Rectal smooth muscle tissue (tissue), 1 donor: Measurements from ENCODE around the gene TMEM238.
"Not testable (repeated sequence)": the region's sequence is repeated elsewhere in the genome, so short reads cannot be mapped to it uniquely, and the experiment has no call there.

Experiments
- H3K27ac ChIP-seq: one replicate; pipeline ENCODE4 v1.7.0; 2013; ENCODE audit warnings: low read depth, low read length, inconsistent platforms
- H3K27me3 ChIP-seq: one replicate; pipeline ENCODE4 v1.7.0; 2013; ENCODE audit warnings: low read length; ENCODE audit not compliant: control insufficient read depth, insufficient read depth
- H3K36me3 ChIP-seq: one replicate; pipeline ENCODE4 v1.7.0; 2013; ENCODE audit warnings: low read length; ENCODE audit not compliant: control insufficient read depth, insufficient read depth
- H3K4me1 ChIP-seq: one replicate; pipeline ENCODE4 v1.7.0; 2013; ENCODE audit warnings: low read length; ENCODE audit not compliant: control insufficient read depth, insufficient read depth
- H3K4me3 ChIP-seq: one replicate; pipeline ENCODE4 v1.7.0; 2013; ENCODE audit warnings: low read length
- H3K9ac ChIP-seq: one replicate; pipeline ENCODE4 v1.7.0; 2013; ENCODE audit warnings: low read length

TMEM238 gene

GRCh38 chr19:55345818-55346724 is 38.0 kb downstream of the TMEM238 start:
- peaks cover 10% of the 10 kb centered on the region for H3K36me3 ChIP-seq
- no peak overlapping the region for H3K27ac ChIP-seq
- no peak overlapping the region for H3K4me3 ChIP-seq
- H3K27me3 ChIP-seq = peaks cover 3% of the 10 kb centered on the region
- H3K9ac ChIP-seq = no peak overlapping the region
- no peaks in the 10 kb centered on the region for H3K4me1 ChIP-seq

GRCh38 chr19:55345101-55345817 is 38.8 kb downstream of the TMEM238 start:
- no peak overlapping the region for H3K27ac ChIP-seq
- no peaks in the 10 kb centered on the region for H3K4me1 ChIP-seq
- H3K4me3 ChIP-seq = no peak overlapping the region
- H3K36me3 ChIP-seq = peaks cover 10% of the 10 kb centered on the region
- H3K27me3 ChIP-seq = no peaks in the 10 kb centered on the region
- H3K9ac ChIP-seq = no peak overlapping the region

- H3K4me3 ChIP-seq = no peak overlapping the region
- H3K9ac ChIP-seq = no peak overlapping the region
- peaks cover 10% of the 10 kb centered on the region for H3K36me3 ChIP-seq
- H3K4me1 ChIP-seq = no peaks in the 10 kb centered on the region
- H3K27ac ChIP-seq = no peak overlapping the region
- H3K27me3 ChIP-seq = no peaks in the 10 kb centered on the region
Measured at GRCh38 chr19:55344444-55344843, 39.6 kb downstream of the TMEM238 start.

GRCh38 chr19:55341595-55342531 is 42.2 kb downstream of the TMEM238 start:
- H3K9ac ChIP-seq = no peak overlapping the region
- peaks cover 2% of the 10 kb centered on the region for H3K4me1 ChIP-seq
- peaks cover 10% of the 10 kb centered on the region for H3K36me3 ChIP-seq
- H3K27ac ChIP-seq = no peak overlapping the region
- no peaks in the 10 kb centered on the region for H3K27me3 ChIP-seq
- no peak overlapping the region for H3K4me3 ChIP-seq

GRCh38 chr19:55341171-55341588 is 42.9 kb downstream of the TMEM238 start:
- no peak overlapping the region for H3K27ac ChIP-seq
- H3K9ac ChIP-seq = no peak overlapping the region
- H3K4me3 ChIP-seq = peak overlapping the region; percentile 92
- H3K27me3 ChIP-seq = no peaks in the 10 kb centered on the region
- H3K36me3 ChIP-seq = peaks cover 10% of the 10 kb centered on the region
- peaks cover 2% of the 10 kb centered on the region for H3K4me1 ChIP-seq

GRCh38 chr19:55340784-55341147 is 43.3 kb downstream of the TMEM238 start:
- H3K9ac ChIP-seq = peak overlapping the region; percentile 96
- H3K36me3 ChIP-seq = peaks cover 10% of the 10 kb centered on the region
- H3K27ac ChIP-seq = no peak overlapping the region
- H3K4me3 ChIP-seq = peak overlapping the region; percentile 92
- peaks cover 2% of the 10 kb centered on the region for H3K4me1 ChIP-seq
- no peaks in the 10 kb centered on the region for H3K27me3 ChIP-seq

- peak overlapping the region; percentile 92 for H3K4me3 ChIP-seq
- H3K27me3 ChIP-seq = no peaks in the 10 kb centered on the region
- peak overlapping the region; percentile 84 for H3K27ac ChIP-seq
- H3K4me1 ChIP-seq = peaks cover 2% of the 10 kb centered on the region
- H3K9ac ChIP-seq = peak overlapping the region; percentile 96
- H3K36me3 ChIP-seq = peaks cover 10% of the 10 kb centered on the region
Measured at GRCh38 chr19:55339889-55340783, 44.0 kb downstream of the TMEM238 start.

GRCh38 chr19:55339105-55339888 is 44.8 kb downstream of the TMEM238 start, which contains the start of gene KMT5C:
KMT5C (plus strand) TSS chr19:55339876; CDS start chr19:55341937, 2,061 bp downstream.
- Histone ChIP-seq H3K4me1 (peaks cover 2% of the 10 kb centered on the region), H3K27me3 (no peaks in the 10 kb centered on the region), H3K36me3 (peaks cover 10% of the 10 kb centered on the region), H3K9ac (peak within 1 kb of the TSS; percentile 96), H3K27ac (peak within 1 kb of the TSS; percentile 95), H3K4me3 (peak within 1 kb of the TSS; percentile 92)

GRCh38 chr19:55336101-55336500 is 48.0 kb downstream of the TMEM238 start:
- H3K27ac ChIP-seq = no peak overlapping the region
- no peaks in the 10 kb centered on the region for H3K36me3 ChIP-seq
- no peak overlapping the region for H3K9ac ChIP-seq
- peaks cover 2% of the 10 kb centered on the region for H3K4me1 ChIP-seq
- no peak overlapping the region for H3K4me3 ChIP-seq
- no peaks in the 10 kb centered on the region for H3K27me3 ChIP-seq

GRCh38 chr19:55333870-55334269 is 50.2 kb downstream of the TMEM238 start:
- Histone ChIP-seq H3K27ac (no peak overlapping the region), H3K27me3 (no peaks in the 10 kb centered on the region), H3K4me1 (peaks cover 2% of the 10 kb centered on the region), H3K36me3 (no peaks in the 10 kb centered on the region), H3K4me3 (no peak overlapping the region), H3K9ac (no peak overlapping the region)

- not testable (repeated sequence) for H3K36me3 ChIP-seq, H3K9ac ChIP-seq, H3K4me3 ChIP-seq, H3K27ac ChIP-seq, H3K27me3 ChIP-seq, H3K4me1 ChIP-seq
Measured at GRCh38 chr19:55329791-55330190, 54.3 kb downstream of the TMEM238 start.
